SK-N-SH (cell line): ENCODE measurements around the gene PEX12. TPM values are rescaled to one million over a fixed set of nuclear protein-coding genes. Genes with fewer than 3 reads are reported as not detected.

Experiments used
- CTCF ChIA-PET: fragments of 300-600, 350-600 bp; formaldehyde crosslinking; extraction: SDS; loops from one replicate; lab custom pipeline; 2021; lab: Yijun Ruan, JAX
- POLR2A ChIA-PET: fragments of 350-600 bp; sonication (Branson Sonifier 250); formaldehyde crosslinking; extraction: SDS; loops from one replicate; lab custom pipeline; 2020; ENCODE audit warnings: antibody characterized with exemption, inconsistent platforms; lab: Yijun Ruan, JAX
- DNase-seq: peaks from one replicate; pipeline ENCODE4 v3.0.0; 2012
- H2AFZ ChIP-seq: fragments of 200-600 bp; sonication (generic); 2 replicates; pipeline ENCODE4 v1.8.1; 2016; ENCODE audit warnings: antibody characterized with exemption, mild to moderate bottlenecking, low read depth
- H3F3A ChIP-seq: fragments of 200-600 bp; sonication (generic); replicated peaks from 2 replicates; pipeline ENCODE3; 2016; ENCODE audit warnings: antibody characterized with exemption, mild to moderate bottlenecking; ENCODE audit not compliant: insufficient read depth
- H3K27ac ChIP-seq, 2 experiments: fragments of 200-500 bp in 1 of 2; fragments of 200-600 bp in 1 of 2; sonication (Bioruptor generic) in 1 of 2; sonication (generic), shearing (Covaris generic) in 1 of 2; 2 replicates each; pipeline versions ENCODE4 v1.5.1 to v1.6.1; 2014 to 2016; ENCODE audit warnings: low read depth in 2 of 2, inconsistent platforms in 1 of 2, low read length in 1 of 2, mild to moderate bottlenecking in 1 of 2, mixed read lengths in 1 of 2
- H3K27me3 ChIP-seq: fragments of 200-600 bp; sonication (generic), shearing (Covaris generic); 2 replicates; pipeline ENCODE4 v1.6.1; 2016; ENCODE audit warnings: mixed run types; ENCODE audit not compliant: insufficient read depth
- H3K36me3 ChIP-seq, 2 experiments: fragments of 200-500 bp in 1 of 2; fragments of 200-600 bp in 1 of 2; sonication (Bioruptor generic) in 1 of 2; sonication (generic) in 1 of 2; replicated peaks in 1 of 2; 2 replicates each; pipeline versions ENCODE3 to v1.5.1; 2014 to 2016; ENCODE audit warnings: low read length in 1 of 2, mild to moderate bottlenecking in 1 of 2; ENCODE audit not compliant: insufficient read depth in 2 of 2, control insufficient read depth in 1 of 2
- H3K4me1 ChIP-seq, 2 experiments: fragments of 200-500 bp in 1 of 2; fragments of 200-600 bp in 1 of 2; sonication (Bioruptor generic) in 1 of 2; sonication (generic), shearing (Covaris generic) in 1 of 2; 2 replicates each; pipeline versions ENCODE4 v1.5.1 to v1.6.1; 2014 to 2016; ENCODE audit warnings: low read depth in 1 of 2, low read length in 1 of 2, mixed run types in 1 of 2; ENCODE audit not compliant: insufficient read depth in 2 of 2, control insufficient read depth in 1 of 2
- H3K4me2 ChIP-seq: fragments of 200-600 bp; sonication (generic), shearing (Covaris generic); 2 replicates; pipeline ENCODE4 v1.6.1; 2017; ENCODE audit warnings: mixed run types
- H3K4me3 ChIP-seq, 2 experiments: fragments of 200-500 bp in 1 of 2; fragments of 200-600 bp in 1 of 2; sonication (Bioruptor generic) in 1 of 2; sonication (generic), shearing (Covaris generic) in 1 of 2; 2 replicates each; pipeline versions ENCODE4 v1.5.1 to v1.8.1; 2014 to 2016; ENCODE audit warnings: low read depth in 2 of 2, inconsistent platforms in 1 of 2, low read length in 1 of 2, mild to moderate bottlenecking in 1 of 2, mixed read lengths in 1 of 2, moderate library complexity in 1 of 2
- H3K79me2 ChIP-seq: fragments of 200-600 bp; sonication (generic); 2 replicates; pipeline ENCODE4 v1.8.1; 2017; ENCODE audit warnings: mild to moderate bottlenecking; ENCODE audit not compliant: insufficient read depth
- H3K9ac ChIP-seq: fragments of 200-600 bp; sonication (generic); 2 replicates; pipeline ENCODE4 v1.6.1; 2017; ENCODE audit warnings: mixed run types
- H3K9me2 ChIP-seq: fragments of 200-600 bp; sonication (generic); 2 replicates; pipeline ENCODE4 v1.6.1; 2017; ENCODE audit warnings: mixed run types
- H3K9me3 ChIP-seq: fragments of 200-600 bp; sonication (generic); 2 replicates; pipeline ENCODE4 v1.6.1; 2017; ENCODE audit warnings: mixed run types, mild to moderate bottlenecking, moderate library complexity
- H4K20me1 ChIP-seq: fragments of 200-600 bp; sonication (generic); 2 replicates; pipeline ENCODE4 v1.6.1; 2017; ENCODE audit warnings: mild to moderate bottlenecking, mixed run types; ENCODE audit not compliant: insufficient read depth
- ELF1 ChIP-seq: IDR thresholded peaks from 2 replicates; pipeline ENCODE4 v1.4.0; 2012
- EZH2phosphoT487 ChIP-seq: fragments of 200-600 bp; sonication (generic); IDR thresholded peaks from 2 replicates; pipeline ENCODE4 v1.6.1; 2017; ENCODE audit warnings: low read depth, mixed run types, mild to moderate bottlenecking, antibody characterized with exemption, moderate library complexity, borderline replicate concordance
- FOSL2 ChIP-seq: IDR thresholded peaks from 2 replicates; pipeline ENCODE4 v1.4.0; 2012; ENCODE audit warnings: low read depth, mild to moderate bottlenecking, moderate library complexity, borderline replicate concordance
- FOXJ3 ChIP-seq: sonication (generic); formaldehyde crosslinking; IDR thresholded peaks from 2 replicates; pipeline ENCODE4 v1.5.1; 2020; ENCODE audit warnings: mild to moderate bottlenecking, missing genetic modification reagents
- FOXM1 ChIP-seq: IDR thresholded peaks from 2 replicates; pipeline ENCODE4 v1.4.0; 2012; ENCODE audit warnings: low read depth, mild to moderate bottlenecking
- MXI1 ChIP-seq: IDR thresholded peaks from 2 replicates; pipeline ENCODE4 v1.6.1; 2012; ENCODE audit warnings: mild to moderate bottlenecking, low read depth, low read length, improper control_type of control experiment
- NRF1 ChIP-seq: IDR thresholded peaks from 2 replicates; pipeline ENCODE4 v1.6.1; 2012; ENCODE audit warnings: low read depth, mild to moderate bottlenecking, low read length
- PBX3 ChIP-seq: IDR thresholded peaks from 2 replicates; pipeline ENCODE4; 2012
- RAD21 ChIP-seq: IDR thresholded peaks from 2 replicates; pipeline ENCODE4 v1.6.1; 2012; ENCODE audit warnings: mild to moderate bottlenecking, low read length
- RCOR1 ChIP-seq: fragments of 150-350 bp; IDR thresholded peaks from 2 replicates; pipeline ENCODE4 v1.6.1; 2017; ENCODE audit warnings: antibody characterized with exemption, low read length
- RFX5 ChIP-seq: IDR thresholded peaks from 2 replicates; pipeline ENCODE4 v1.6.1; 2012; ENCODE audit warnings: mild to moderate bottlenecking, improper control_type of control experiment, low read length
- SMC3 ChIP-seq: IDR thresholded peaks from 2 replicates; pipeline ENCODE4 v1.6.1; 2012; ENCODE audit warnings: low read depth, low read length, improper control_type of control experiment
- TEAD4 ChIP-seq: IDR thresholded peaks from 2 replicates; pipeline ENCODE4 v1.4.0; 2012; ENCODE audit warnings: mild to moderate bottlenecking, borderline replicate concordance; ENCODE audit not compliant: insufficient read depth
- USF1 ChIP-seq: IDR thresholded peaks from 2 replicates; pipeline ENCODE4 v1.4.0; 2012; ENCODE audit warnings: low read depth, borderline replicate concordance
- YY1 ChIP-seq: IDR thresholded peaks from 2 replicates; pipeline ENCODE4 v1.4.0; 2012; ENCODE audit warnings: low read depth, mild to moderate bottlenecking
- WGBS: methylation state at CpG from one replicate; pipeline ENCODE4 v1.1.6; 2017; ENCODE audit warnings: low lambda C conversion rate; 5-methylcytosine and 5-hydroxymethylcytosine counted together
- polyA plus RNA-seq, 3 experiments: library from polyadenylated mRNA; depleted of rRNA; stranded (reverse); fragments of >200 nt; gene quantifications; 2 replicates each; pipeline ENCODE4 v1.2.3, GENCODE V29; 2012
- TF ChIP-seq, protein P1 (sequence below): fragments of 150-350 bp; IDR thresholded peaks from 2 replicates; pipeline ENCODE4 v1.6.1; 2016; ENCODE audit warnings: mild to moderate bottlenecking, low read depth, low read length
- TF ChIP-seq, protein P2 (sequence below): fragments of 200-600 bp; sonication (generic); IDR thresholded peaks from 2 replicates; pipeline ENCODE4 v1.6.1; 2017; ENCODE audit warnings: antibody characterized with exemption, mild to moderate bottlenecking, moderate library complexity

PEX12 gene
- polyA plus RNA-seq, 1 of the 3 experiments (the other 2 are of a cell fraction): 4.3 TPM

DNA sequence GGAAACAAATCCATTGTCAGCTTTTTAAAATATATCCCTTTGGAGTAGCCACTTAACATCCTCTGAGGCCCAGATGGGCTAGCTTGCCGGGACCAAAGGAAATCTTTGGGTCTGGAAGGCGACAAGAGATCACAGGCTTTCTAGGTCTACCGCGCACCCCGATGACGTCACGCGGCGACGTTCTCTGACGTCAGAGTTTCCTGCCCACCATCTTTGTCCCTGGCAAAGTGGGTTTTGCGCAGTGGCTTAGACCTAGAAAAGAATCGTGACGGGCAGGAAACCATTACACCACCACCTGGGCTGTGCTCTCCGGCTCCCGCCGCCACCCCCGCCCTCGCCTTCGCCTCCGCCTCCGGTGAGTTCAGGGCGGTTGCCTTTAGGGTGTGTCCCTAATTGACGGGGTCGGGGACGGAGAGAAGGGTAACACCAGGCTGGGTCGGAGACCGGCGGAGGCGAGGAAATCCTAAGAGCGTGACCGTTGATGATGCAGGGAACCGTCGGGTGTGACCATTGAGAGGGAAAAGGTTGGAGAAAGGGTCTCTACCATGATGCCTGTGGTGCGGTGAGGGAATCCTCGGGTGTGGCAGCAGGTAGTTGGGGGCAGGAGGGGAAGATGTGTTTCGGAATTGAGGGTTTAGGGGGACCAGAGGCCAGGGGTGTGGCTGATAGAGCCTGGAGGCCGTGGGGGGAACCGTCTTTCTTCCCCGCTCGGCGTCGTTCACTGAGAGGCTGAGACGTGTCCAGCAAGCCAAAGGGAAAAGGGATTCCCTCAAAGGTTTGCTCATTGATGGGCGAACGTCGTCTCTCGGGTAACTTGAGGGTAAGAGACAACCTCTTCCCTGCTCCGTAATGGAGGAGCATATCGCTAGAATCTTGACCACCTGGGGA is 8.9 kb upstream of the PEX12 start, which contains the start of gene AP2B1 (continued):
- TF ChIP-seq FOXJ3 (CRISPR knock-in tag) (peak; percentile 65; the same call in 1 of the 2 replicates), RAD21 (no peak), EZH2phosphoT487 (no peak), PBX3 (no peak), FOXM1 (no peak), TEAD4 (no peak), NRF1 (peak; percentile 4; the same call in 1 of the 2 replicates), RFX5 (no peak), YY1 (peak; percentile 99), SMC3 (no peak)
- TF ChIP-seq, protein P1, sequence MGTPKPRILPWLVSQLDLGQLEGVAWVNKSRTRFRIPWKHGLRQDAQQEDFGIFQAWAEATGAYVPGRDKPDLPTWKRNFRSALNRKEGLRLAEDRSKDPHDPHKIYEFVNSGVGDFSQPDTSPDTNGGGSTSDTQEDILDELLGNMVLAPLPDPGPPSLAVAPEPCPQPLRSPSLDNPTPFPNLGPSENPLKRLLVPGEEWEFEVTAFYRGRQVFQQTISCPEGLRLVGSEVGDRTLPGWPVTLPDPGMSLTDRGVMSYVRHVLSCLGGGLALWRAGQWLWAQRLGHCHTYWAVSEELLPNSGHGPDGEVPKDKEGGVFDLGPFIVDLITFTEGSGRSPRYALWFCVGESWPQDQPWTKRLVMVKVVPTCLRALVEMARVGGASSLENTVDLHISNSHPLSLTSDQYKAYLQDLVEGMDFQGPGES: no peak

DNA sequence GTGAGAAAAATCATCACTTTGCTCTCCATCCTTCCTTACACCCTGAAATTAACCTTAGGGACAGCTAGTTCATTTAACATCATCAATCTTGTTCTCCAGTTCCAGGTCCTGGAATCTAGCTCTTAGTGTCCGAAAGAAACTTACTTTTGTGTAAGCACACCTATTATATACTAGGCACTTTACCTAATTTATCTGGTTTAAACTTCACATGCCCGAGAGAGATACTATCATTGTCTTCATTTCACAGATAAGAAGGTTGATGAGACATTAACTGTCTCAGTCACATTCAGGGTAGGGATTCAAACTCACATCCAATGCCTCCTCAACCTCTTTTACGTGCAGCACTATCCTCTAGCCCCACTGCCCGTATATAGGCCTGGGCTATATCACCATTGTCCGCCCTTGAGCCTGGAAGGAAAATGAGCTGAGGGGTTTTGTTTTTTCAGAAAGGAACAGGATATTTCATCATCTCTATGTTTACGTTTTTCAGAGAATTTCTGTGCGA is 8.2 kb upstream of the PEX12 start:
- H3K4me2 ChIP-seq: peak overlapping the region; percentile 78
- peak overlapping the region; percentile 73 to 94 for H3K4me3 ChIP-seq
- H3K79me2 ChIP-seq: peaks cover 45% of the 10 kb centered on the region
- peaks cover 2 to 5% of the 10 kb centered on the region in 2 experiments for H3K36me3 ChIP-seq
- H3F3A ChIP-seq: no peaks in the 10 kb centered on the region
- peak overlapping the region; percentile 98 for H2AFZ ChIP-seq
- no peaks in the 10 kb centered on the region for H3K27me3 ChIP-seq
- H3K4me1 ChIP-seq: peaks cover 5 to 18% of the 10 kb centered on the region in 2 experiments; a peak in 2 of 4 replicates
- POLR2A ChIA-PET: interaction anchor here (0.8 to 1.5 kb wide), 3 partner anchors 8 to 222 kb away, joined by 3 to 27 read pairs (median 4); partner anchors contain the start of genes PEX12 and TAF15
- DNase-seq: no peak
- TF ChIP-seq, protein P2, sequence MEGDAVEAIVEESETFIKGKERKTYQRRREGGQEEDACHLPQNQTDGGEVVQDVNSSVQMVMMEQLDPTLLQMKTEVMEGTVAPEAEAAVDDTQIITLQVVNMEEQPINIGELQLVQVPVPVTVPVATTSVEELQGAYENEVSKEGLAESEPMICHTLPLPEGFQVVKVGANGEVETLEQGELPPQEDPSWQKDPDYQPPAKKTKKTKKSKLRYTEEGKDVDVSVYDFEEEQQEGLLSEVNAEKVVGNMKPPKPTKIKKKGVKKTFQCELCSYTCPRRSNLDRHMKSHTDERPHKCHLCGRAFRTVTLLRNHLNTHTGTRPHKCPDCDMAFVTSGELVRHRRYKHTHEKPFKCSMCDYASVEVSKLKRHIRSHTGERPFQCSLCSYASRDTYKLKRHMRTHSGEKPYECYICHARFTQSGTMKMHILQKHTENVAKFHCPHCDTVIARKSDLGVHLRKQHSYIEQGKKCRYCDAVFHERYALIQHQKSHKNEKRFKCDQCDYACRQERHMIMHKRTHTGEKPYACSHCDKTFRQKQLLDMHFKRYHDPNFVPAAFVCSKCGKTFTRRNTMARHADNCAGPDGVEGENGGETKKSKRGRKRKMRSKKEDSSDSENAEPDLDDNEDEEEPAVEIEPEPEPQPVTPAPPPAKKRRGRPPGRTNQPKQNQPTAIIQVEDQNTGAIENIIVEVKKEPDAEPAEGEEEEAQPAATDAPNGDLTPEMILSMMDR: no peak
- TF ChIP-seq ELF1 (no peak), RFX5 (no peak), MXI1 (no peak), FOXM1 (no peak), RCOR1 (no peak), FOSL2 (no peak), USF1 (no peak)
- H4K20me1 ChIP-seq: peaks cover 19% of the 10 kb centered on the region
- H3K9me2 ChIP-seq: no peaks in the 10 kb centered on the region
- WGBS: 20% methylated on average over 7 of the region's 7 CpGs
- H3K27ac ChIP-seq: peak overlapping the region; percentile 85 to 93
- CTCF ChIA-PET: interaction anchor here (1.5 to 1.7 kb wide), 2 partner anchors 161 to 177 kb away, joined by 8 read pairs; no protein-coding TSS in a partner anchor
- no peaks in the 10 kb centered on the region for H3K9me3 ChIP-seq
- peak overlapping the region; percentile 98 for H3K9ac ChIP-seq
